Measurements from ENCODE around the gene AUTS2. TPM values are rescaled to one million over a fixed set of nuclear protein-coding genes. Genes with fewer than 3 reads are reported as not detected.

The AUTS2 gene
- total RNA-seq, 4 donors from 2014 or later = 29.8 to 114 (median 59.4) TPM

- H3K4me1 ChIP-seq = no peaks in the 10 kb centered on the region
- TF ChIP-seq CTCF (IDR thresholded peaks at IDR 0.05) = no peak
- TF ChIP-seq POLR2AphosphoS5 (IDR thresholded peaks at IDR 0.05) = no peak
- no peak for TF ChIP-seq POLR2A (IDR thresholded peaks at IDR 0.05)
- no peak for TF ChIP-seq EP300 (IDR thresholded peaks at IDR 0.05; ENCODE audit: low read depth)
- no peaks in the 10 kb centered on the region for H3K36me3 ChIP-seq
- no peak overlapping the region for H3K4me3 ChIP-seq
- intact Hi-C loops (cut with DNase I; ENCODE audit: low total_unique reads) = no loop called here
- H3K27me3 ChIP-seq = no peaks in the 10 kb centered on the region
- WGBS, 2 donors (ENCODE audit: low coverage in 1 of 2) = 67 to 72% methylated on average over 9 to 12 of the region's 12 CpGs
- in situ Hi-C loops (cut with MboI; ENCODE audit: low pct_ligation_motif_present in 1 of 4, low pct_unique_long_range_greater_than_20kb in 1 of 4, low sequenced_read_pairs in 3 of 4) = loop anchor here in 3 of 4 donors (25.0 kb wide), 3 partner anchors 494 to 644 kb away; no protein-coding TSS in a partner anchor
- H3K9me3 ChIP-seq = no peaks in the 10 kb centered on the region
- H3K27ac ChIP-seq = no peak overlapping the region
- no peak for DNase-seq
Observed at GRCh38 chr7:70681469-70682350, 1083.4 kb downstream of the AUTS2 start.

- intact Hi-C loops (cut with DNase I; ENCODE audit: low total_unique reads) = no loop called here
- no peaks in the 10 kb centered on the region for H3K36me3 ChIP-seq
- WGBS, 2 donors (ENCODE audit: low coverage in 1 of 2) = 96% methylated on average over 8 of the region's 8 CpGs
- in situ Hi-C loops (cut with MboI; ENCODE audit: low pct_ligation_motif_present in 1 of 4, low pct_unique_long_range_greater_than_20kb in 1 of 4, low sequenced_read_pairs in 3 of 4) = loop anchor here in 3 of 4 donors (25.0 kb wide), 3 partner anchors 497 to 647 kb away; no protein-coding TSS in a partner anchor
- no peak overlapping the region for H3K4me3 ChIP-seq
- DNase-seq = no peak
- no peaks in the 10 kb centered on the region for H3K9me3 ChIP-seq
- no peaks in the 10 kb centered on the region for H3K4me1 ChIP-seq
- H3K27ac ChIP-seq = no peak overlapping the region
- no peaks in the 10 kb centered on the region for H3K27me3 ChIP-seq
- TF ChIP-seq POLR2AphosphoS5 (IDR thresholded peaks at IDR 0.05) = no peak
- TF ChIP-seq POLR2A (IDR thresholded peaks at IDR 0.05) = no peak
- TF ChIP-seq CTCF (IDR thresholded peaks at IDR 0.05) = no peak
- no peak for TF ChIP-seq EP300 (IDR thresholded peaks at IDR 0.05; ENCODE audit: low read depth)
Observed at GRCh38 chr7:70684173-70684572, 1085.9 kb downstream of the AUTS2 start.

GRCh38 chr7:70693321-70693685 lies 1095.0 kb downstream of the AUTS2 start:
- no peak for TF ChIP-seq EP300 (IDR thresholded peaks at IDR 0.05; ENCODE audit: low read depth)
- no peak for DNase-seq
- WGBS, 2 donors (ENCODE audit: low coverage in 1 of 2) = 47% methylated on average over 9 of the region's 9 CpGs; no CpG with 5 or more reads in 1 of the 2 donors
- H3K27ac ChIP-seq = peak overlapping the region; percentile 85 to 94 (median 92)
- H3K9me3 ChIP-seq = no peaks in the 10 kb centered on the region
- intact Hi-C loops (cut with DNase I; ENCODE audit: low total_unique reads) (loop anchor here (5.0 kb wide), 1 partner anchor 651 kb away; no protein-coding TSS in a partner anchor), in situ Hi-C loops (cut with MboI; ENCODE audit: low pct_ligation_motif_present in 1 of 4, low pct_unique_long_range_greater_than_20kb in 1 of 4, low sequenced_read_pairs in 3 of 4) (loop anchor here in 3 of 4 donors (25.0 kb wide), 3 partner anchors 506 to 656 kb away; no protein-coding TSS in a partner anchor)
- H3K36me3 ChIP-seq = no peaks in the 10 kb centered on the region
- H3K27me3 ChIP-seq = peaks cover 16% of the 10 kb centered on the region
- peaks cover 0 to 27% (median 3%) of the 10 kb centered on the region in 4 donors for H3K4me1 ChIP-seq
- peak overlapping the region in 3 of 4 donors; percentile 77 to 94 (median 93) for H3K4me3 ChIP-seq

GRCh38 chr7:70693686-70694433 lies 1095.6 kb downstream of the AUTS2 start:
- Histone ChIP-seq H3K4me3 (peak overlapping the region; percentile 52 to 94 (median 85)), H3K27ac (peak overlapping the region; percentile 85 to 94 (median 92)), H3K36me3 (no peaks in the 10 kb centered on the region), H3K27me3 (peaks cover 16% of the 10 kb centered on the region), H3K4me1 (peaks cover 0 to 27% (median 3%) of the 10 kb centered on the region in 4 donors), H3K9me3 (no peaks in the 10 kb centered on the region)
- 2% methylated on average over 55 of the region's 101 CpGs; no CpG with 5 or more reads in 1 of the 2 donors for WGBS, 2 donors (ENCODE audit: low coverage in 1 of 2)
- DNase-seq = peak; percentile 85
- peak; percentile 79 to 83 (median 81) for TF ChIP-seq POLR2AphosphoS5 (IDR thresholded peaks at IDR 0.05)
- peak; percentile 69 for TF ChIP-seq POLR2A (IDR thresholded peaks at IDR 0.05)
- no peak for TF ChIP-seq EP300 (IDR thresholded peaks at IDR 0.05; ENCODE audit: low read depth)
- peak; percentile 26 to 78 (median 35) for TF ChIP-seq CTCF (IDR thresholded peaks at IDR 0.05)
- intact Hi-C loops (cut with DNase I; ENCODE audit: low total_unique reads) (loop anchor here (5.0 kb wide), 1 partner anchor 652 kb away; no protein-coding TSS in a partner anchor), in situ Hi-C loops (cut with MboI; ENCODE audit: low pct_ligation_motif_present in 1 of 4, low pct_unique_long_range_greater_than_20kb in 1 of 4, low sequenced_read_pairs in 3 of 4) (loop anchor here in 3 of 4 donors (25.0 kb wide), 3 partner anchors 507 to 657 kb away; no protein-coding TSS in a partner anchor)
